Right atrium auricular region (tissue), 2 donors: ENCODE results near the gene ANKRD33B. TPM values are rescaled to one million over a fixed set of nuclear protein-coding genes. Genes with fewer than 3 reads are reported as not detected.
A peak's percentile ranks its signal among the peaks of the same experiment; 100 is the strongest.

Source experiments
- DNase-seq: peaks from one replicate; pipeline ENCODE4 v3.0.0-alpha.2; 2019; ENCODE audit warnings: low spot score
- H3K27ac ChIP-seq, 2 donors: fragments of 200-600 bp; sonication (generic); 1 replicate in 1 of 2; 2 replicates in 1 of 2; pipeline ENCODE4 v1.5.1; 2016 to 2019
- H3K27me3 ChIP-seq, 2 donors: fragments of 200-600 bp; sonication (generic); one replicate each; pipeline versions ENCODE4 v1.5.1 to v1.6.0; 2017 to 2019
- H3K36me3 ChIP-seq: fragments of 200-600 bp; sonication (generic); one replicate; pipeline ENCODE4 v1.5.1; 2016
- H3K4me1 ChIP-seq, 2 donors: fragments of 200-600 bp; sonication (generic); one replicate each; pipeline versions ENCODE4 v1.5.1 to v1.6.0; 2017 to 2019
- H3K4me3 ChIP-seq, 2 donors: fragments of 200-600 bp; sonication (generic); 1 replicate in 1 of 2; 2 replicates in 1 of 2; pipeline ENCODE4 v1.5.1; 2017 to 2019; ENCODE audit warnings: mild to moderate bottlenecking in 1 of 2, moderate library complexity in 1 of 2
- H3K9me3 ChIP-seq, 2 donors: fragments of 200-600 bp; sonication (generic); one replicate each; pipeline ENCODE4 v1.5.1; 2019
- total RNA-seq, 2 donors: library from RNA; depleted of rRNA; stranded (reverse); fragments of >200 nt; gene quantifications; one replicate each; pipeline ENCODE4 v1.1.0, GENCODE V29; 2016
- TF ChIP-seq, protein P1 (sequence below), 2 donors: fragments of 200-600 bp; sonication (generic); IDR thresholded peaks; one replicate each; pipeline ENCODE4 v1.5.1; 2019; ENCODE audit warnings: antibody characterized with exemption in 2 of 2

The ANKRD33B gene
- total RNA-seq, 2 donors from 2014 or later: 1.2 to 4.7 TPM

DNA sequence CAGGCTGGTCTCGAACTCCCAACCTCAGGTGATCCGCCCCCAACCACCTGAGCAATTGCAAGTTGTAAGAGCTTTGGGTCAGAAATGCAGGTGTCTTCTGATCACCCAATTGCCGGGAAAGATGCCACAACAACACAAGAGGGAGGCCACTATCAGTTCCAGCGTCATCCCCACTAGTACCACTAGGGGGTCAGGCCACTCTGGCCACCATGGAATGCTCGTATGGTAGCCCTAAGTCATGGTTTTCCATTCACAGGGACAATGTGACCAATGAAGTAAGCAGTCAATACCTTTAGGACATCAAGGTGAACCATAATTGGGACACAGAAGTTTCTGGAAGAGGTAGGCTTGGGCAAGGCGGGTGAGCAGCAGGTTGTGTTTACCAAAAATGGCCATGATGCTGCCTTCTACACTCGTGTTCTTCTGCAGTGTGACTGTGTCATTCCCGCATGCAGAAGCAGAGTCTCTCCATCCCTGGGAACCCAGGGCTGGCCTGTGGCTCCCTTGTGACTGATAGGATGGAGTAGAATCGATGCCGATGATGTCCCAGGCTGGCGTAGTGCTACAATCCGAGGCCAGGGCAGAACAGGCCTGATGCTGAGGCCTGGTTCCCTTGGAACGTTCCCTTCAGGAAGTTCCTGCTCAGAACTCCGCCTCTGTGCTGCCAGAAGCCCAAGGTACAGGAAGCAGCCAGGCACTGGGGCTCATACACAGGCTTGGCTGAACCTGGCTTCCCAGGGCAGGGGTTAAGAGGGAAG, 42.2 kb upstream of the ANKRD33B start:
- TF ChIP-seq, protein P1, sequence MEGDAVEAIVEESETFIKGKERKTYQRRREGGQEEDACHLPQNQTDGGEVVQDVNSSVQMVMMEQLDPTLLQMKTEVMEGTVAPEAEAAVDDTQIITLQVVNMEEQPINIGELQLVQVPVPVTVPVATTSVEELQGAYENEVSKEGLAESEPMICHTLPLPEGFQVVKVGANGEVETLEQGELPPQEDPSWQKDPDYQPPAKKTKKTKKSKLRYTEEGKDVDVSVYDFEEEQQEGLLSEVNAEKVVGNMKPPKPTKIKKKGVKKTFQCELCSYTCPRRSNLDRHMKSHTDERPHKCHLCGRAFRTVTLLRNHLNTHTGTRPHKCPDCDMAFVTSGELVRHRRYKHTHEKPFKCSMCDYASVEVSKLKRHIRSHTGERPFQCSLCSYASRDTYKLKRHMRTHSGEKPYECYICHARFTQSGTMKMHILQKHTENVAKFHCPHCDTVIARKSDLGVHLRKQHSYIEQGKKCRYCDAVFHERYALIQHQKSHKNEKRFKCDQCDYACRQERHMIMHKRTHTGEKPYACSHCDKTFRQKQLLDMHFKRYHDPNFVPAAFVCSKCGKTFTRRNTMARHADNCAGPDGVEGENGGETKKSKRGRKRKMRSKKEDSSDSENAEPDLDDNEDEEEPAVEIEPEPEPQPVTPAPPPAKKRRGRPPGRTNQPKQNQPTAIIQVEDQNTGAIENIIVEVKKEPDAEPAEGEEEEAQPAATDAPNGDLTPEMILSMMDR (IDR thresholded peaks at IDR 0.05): peak in 1 of 2 donors; percentile 12
- no peak for DNase-seq

DNA sequence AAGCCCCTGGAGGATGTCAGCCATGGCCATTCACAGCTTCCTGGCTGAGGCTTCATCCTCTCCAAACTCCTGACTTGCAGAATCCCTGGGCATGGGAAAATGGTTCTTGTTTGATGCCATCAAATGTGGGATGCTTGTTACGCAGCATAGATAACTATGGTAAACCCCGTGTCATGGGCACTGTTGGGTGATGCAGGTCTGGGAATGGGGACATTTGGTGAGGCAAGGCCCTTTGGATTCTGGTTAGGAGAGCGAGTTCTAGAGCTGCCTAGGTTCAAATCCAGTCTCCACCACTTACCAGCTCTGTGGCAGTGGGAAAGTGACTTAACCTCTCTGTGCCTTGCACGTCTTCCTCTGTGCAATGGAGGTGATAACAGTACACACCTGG, 41.7 kb upstream of the ANKRD33B start:
- Histone ChIP-seq H3K27me3 (no peaks in the 10 kb centered on the region), H3K27ac (no peak overlapping the region), H3K9me3 (no peaks in the 10 kb centered on the region), H3K4me3 (no peak overlapping the region), H3K4me1 (no peaks in the 10 kb centered on the region), H3K36me3 (no peaks in the 10 kb centered on the region)
- no peak for DNase-seq
- TF ChIP-seq, protein P1 (IDR thresholded peaks at IDR 0.05): no peak

More for the DNA sequence above, 42.2 kb upstream of the ANKRD33B start:
- Histone ChIP-seq H3K9me3 (no peaks in the 10 kb centered on the region), H3K27me3 (no peaks in the 10 kb centered on the region), H3K27ac (no peak overlapping the region), H3K36me3 (no peaks in the 10 kb centered on the region), H3K4me1 (no peaks in the 10 kb centered on the region), H3K4me3 (no peak overlapping the region)

DNA sequence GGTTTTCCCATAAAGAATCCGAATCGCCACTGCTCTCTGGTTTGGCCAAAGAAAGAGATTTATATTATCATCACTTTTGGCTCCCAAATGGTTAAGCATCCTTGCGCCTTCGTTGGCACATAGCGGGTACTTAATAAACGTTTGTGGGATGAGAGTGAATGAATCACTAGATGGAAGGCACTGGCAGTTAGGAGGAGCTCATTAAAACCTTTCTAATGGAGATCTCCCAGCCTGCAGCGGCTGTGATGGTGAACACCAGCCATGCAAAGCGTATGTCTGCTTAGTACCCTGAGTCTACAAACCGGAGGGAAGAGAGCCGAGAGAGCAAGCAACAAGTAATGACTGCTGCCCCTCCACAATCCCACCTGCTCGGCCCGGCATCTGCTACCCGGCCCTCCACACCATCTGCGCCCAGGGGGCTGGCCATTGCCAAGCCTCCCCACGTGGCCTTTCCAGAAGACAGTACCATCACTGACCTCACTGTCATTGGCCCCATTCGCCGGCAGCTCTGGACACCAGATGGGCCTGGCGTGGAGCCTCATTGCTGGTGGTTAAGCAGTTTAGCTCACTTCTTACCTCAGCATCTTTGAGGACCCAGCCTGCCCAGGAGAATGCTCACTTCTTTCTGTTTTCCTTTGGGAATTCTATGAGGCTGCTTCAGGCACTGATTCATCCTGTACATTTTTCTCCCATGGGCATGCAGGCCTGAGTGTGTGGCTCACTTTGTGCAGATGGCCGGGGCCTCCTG, 39.3 kb upstream of the ANKRD33B start:
- no peak overlapping the region for H3K27ac ChIP-seq
- TF ChIP-seq, protein P1 (IDR thresholded peaks at IDR 0.05): no peak
- H3K4me3 ChIP-seq: no peak overlapping the region
- no peaks in the 10 kb centered on the region for H3K4me1 ChIP-seq
- no peaks in the 10 kb centered on the region for H3K9me3 ChIP-seq
- no peaks in the 10 kb centered on the region for H3K27me3 ChIP-seq
- no peak for DNase-seq
- H3K36me3 ChIP-seq: no peaks in the 10 kb centered on the region

DNA sequence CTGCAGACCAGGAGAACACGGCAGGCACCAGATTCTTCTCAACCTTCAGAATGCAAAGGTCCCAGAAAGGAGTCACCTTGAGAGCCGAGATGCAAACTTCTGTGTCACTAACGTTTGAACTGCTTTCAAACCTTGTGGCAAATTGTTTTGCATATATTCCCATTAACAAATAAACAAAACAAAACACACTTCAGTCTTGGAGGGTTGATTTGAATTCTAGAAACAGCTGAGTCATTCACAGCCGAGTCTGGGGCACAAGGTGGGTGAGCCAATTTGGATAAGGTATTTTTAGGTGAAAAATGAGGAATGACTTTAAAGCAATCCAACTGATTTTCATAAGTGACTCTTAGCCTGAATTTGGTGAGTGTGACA, 38.8 kb upstream of the ANKRD33B start:
- no peak overlapping the region for H3K4me3 ChIP-seq
- H3K4me1 ChIP-seq: no peaks in the 10 kb centered on the region
- TF ChIP-seq, protein P1 (IDR thresholded peaks at IDR 0.05): no peak
- H3K36me3 ChIP-seq: no peaks in the 10 kb centered on the region
- DNase-seq: no peak
- H3K27me3 ChIP-seq: no peaks in the 10 kb centered on the region
- no peak overlapping the region for H3K27ac ChIP-seq
- H3K9me3 ChIP-seq: no peaks in the 10 kb centered on the region

DNA sequence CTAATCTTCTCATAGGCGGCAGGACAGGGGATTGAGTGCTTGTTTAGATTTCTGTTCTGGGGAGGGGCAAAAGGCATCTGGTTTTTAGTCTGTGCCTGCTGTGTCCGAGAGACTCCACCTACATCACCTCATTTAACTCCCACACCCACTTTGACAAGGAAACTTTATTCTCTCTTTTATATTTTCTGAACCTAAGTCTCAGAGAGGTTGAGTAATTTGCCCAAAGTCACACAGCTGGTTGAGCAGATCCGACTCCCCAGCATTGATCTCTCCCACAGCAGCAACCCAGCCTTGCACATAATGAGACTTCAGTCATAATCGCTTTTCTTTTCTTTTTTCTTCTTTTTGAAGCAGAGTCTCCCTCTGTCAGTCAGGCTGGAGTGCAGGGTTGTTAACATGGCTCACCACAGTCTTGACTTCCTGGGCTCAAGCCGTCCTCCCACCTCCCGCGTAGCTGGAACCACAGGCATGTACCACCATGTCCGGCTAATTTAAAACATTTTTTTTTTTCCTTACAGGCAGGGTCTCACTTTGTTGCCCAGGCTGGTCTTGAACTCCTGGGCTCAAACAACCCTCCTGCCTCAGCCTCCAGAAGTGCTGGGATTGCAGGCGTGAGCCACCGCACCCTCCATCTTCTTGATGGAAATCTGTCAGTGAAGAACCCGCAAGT, 36.5 kb upstream of the ANKRD33B start:
- no peaks in the 10 kb centered on the region for H3K9me3 ChIP-seq

More for the DNA sequence above, 36.5 kb upstream of the ANKRD33B start:
- Histone ChIP-seq H3K27ac (no peak overlapping the region), H3K4me1 (no peaks in the 10 kb centered on the region), H3K27me3 (no peaks in the 10 kb centered on the region), H3K36me3 (no peaks in the 10 kb centered on the region), H3K4me3 (no peak overlapping the region)
- DNase-seq: no peak
- TF ChIP-seq, protein P1 (IDR thresholded peaks at IDR 0.05): no peak
